Measurements from ENCODE around the gene NGFR.
"Not testable (repeated sequence)": the region's sequence is repeated elsewhere in the genome, so short reads cannot be mapped to it uniquely, and the experiment has no call there.

NGFR gene

DNA sequence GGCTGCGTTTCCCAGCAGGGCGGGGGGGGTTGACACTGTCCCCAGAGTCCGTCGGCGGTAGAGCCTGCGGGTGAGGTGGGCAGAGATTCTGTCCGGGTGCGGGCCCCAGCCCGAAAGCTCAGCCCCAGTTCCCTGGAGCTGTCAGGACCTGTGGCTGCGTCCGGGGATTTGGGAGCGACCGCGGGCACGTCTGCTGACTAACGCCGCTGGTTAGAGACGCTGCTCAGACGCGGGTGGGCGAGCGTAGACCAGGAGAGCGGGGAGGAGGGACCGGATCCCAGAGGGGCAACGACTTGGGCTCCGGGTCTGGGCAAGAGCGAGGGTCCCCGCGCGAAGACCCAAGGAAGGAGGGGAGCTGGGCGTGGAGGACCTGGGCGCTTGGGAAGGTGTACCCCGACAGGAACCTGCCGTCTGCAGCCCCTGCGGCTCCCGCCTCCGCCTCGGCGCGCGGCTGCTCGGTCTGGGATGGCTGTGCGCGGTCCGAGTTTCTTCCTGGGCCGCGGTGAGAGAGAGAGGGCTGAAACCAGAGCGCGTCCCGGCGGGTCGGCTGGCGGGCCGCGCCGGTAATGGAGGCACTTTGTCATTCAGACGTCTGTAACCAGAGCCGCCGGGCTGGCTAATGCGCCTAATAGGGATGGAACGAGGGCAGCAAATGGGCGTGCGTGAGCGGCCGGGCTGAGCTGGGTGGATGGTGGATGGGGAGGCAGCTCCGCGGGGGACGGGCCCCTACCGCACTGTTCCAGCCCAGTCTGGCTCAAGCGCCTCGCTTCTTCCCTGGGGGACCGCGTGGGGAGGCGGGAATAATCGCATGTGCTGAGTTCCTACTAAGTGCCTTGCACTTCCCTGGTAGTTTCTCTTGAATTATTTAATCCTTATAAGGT is 2.3 kb downstream of the NGFR start:
- DNase-seq, result no peak

- no peak for DNase-seq
Measured at GRCh38 chr17:49498029-49498615, 3.0 kb downstream of the NGFR start.

GRCh38 chr17:49501496-49501895 is 6.4 kb downstream of the NGFR start:
- DNase-seq, result no peak

DNA sequence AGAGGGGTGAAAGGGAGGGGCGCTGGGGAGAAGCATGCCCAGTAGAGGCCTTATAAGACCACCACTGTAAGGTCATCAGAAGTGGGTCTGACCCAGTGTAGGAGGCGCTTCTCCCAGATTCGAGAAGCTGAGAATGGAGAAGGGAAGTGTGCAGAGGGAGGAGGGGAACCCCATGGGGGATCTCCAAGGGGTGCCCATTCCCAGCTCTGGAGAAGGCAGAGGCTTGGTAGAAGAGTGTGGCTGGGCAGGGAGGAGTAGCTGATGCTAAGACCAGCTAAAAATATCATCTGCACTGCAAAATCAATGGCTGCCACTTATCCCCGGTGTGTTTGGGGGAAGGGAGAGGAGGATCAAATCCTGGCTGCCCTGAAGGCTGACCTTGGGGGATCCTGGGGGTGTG is 7.2 kb downstream of the NGFR start:
- no peak for DNase-seq

DNA sequence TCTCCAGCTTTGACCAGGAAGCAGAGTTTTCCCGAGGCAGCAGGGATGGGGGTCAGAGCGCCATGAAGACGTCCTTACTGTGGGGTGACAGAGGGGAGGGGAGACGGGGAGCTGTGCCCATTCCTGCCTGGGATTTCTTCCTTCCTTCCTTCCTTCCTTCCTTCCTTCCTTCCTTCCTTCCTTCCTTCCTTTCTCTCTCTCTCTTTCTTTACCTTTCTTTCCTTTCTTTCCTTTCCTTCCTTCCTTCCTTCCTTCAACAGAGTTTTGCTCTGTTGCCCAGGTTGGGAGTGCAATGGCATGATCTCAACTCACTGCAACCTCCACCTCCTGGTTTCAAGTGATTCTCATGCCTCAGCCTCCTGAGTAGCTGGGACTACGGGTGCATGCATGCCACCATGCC is 7.6 kb downstream of the NGFR start:
- DNase-seq, result not testable (repeated sequence)

GRCh38 chr17:49504369-49504768 is 9.3 kb downstream of the NGFR start:
- DNase-seq, result no peak

GRCh38 chr17:49505854-49506253 is 10.8 kb downstream of the NGFR start:
- no peak for DNase-seq

GRCh38 chr17:49506282-49506681 is 11.2 kb downstream of the NGFR start:
- DNase-seq, result no peak

GRCh38 chr17:49508061-49508865 is 13.2 kb downstream of the NGFR start:
- DNase-seq, result peak; percentile 92

DNA sequence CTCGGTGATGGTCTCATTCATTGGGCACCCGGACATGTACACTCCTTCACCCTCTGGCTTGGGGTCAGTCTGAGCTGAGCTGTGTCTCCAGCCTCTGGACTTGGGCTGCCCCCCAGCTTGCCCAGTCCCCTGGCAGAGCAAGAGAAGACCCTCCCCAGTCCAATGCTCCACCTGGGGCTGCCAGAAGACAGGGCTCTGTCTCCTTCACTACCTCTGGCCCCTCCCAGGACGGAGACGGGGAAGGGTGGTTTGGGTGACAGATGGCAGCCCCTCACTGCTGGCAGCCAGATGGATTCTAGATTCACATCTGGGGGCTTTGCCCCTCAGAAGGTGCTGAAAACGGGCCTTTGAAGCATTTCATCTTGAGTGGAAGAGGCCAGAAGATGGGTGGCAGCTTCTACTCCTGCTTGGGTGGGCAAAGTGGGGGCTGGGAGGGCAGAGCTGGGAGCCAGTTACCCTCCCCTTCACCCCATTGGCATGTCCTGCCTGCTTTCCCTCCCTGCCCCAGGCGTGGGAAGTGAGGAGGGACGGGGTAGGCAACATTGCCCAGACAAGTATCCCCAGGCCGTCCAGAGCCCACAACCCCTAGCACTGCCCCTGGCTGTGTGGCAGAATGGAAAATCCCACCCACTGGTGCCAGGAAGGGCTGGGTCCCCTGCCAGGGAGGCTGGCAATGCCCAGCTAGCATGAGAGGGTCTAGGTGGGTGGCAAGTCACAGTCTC is 13.9 kb downstream of the NGFR start:
- DNase-seq, result no peak

DNA sequence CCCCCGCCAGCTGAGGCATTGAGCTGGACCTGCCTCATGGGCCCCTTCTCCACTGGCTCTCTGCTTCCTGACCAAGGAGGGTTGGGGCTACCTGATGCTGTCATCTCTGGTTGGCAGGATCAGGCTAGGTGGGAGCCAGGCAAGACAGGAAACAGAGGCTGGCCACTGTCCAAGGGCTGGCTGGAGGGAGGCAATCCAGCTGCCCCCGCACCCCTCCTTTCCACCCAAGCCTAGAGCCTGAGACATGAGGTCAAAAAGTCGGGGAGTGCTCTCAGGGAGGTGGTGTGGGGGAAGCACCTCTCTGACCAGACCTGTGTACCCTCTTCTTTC is 14.5 kb downstream of the NGFR start:
- peak; percentile 36 for DNase-seq

DNA sequence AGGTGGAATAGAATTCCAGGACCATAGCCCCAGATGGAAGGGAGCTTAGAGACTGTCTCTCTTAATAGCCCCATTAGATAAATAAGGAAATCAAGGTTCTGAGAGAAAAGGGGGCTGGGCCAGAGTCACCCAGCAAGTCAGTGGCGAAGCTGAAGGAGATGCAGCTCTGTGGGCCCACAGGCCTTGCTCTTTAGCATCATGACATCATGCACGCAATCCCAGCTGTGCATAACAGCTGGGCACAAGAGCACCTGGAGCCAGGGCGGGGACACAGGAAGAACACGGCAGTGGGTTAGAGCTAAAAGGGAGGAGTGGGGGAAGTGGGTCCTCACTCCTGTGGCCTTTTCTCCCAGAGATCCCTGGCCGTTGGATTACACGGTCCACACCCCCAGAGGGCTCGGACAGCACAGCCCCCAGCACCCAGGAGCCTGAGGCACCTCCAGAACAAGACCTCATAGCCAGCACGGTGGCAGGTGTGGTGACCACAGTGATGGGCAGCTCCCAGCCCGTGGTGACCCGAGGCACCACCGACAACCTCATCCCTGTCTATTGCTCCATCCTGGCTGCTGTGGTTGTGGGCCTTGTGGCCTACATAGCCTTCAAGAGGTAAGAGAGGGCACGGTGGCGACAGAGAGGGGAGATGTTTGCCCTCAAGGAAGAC is 15.1 kb downstream of the NGFR start:
- DNase-seq, result no peak

DNA sequence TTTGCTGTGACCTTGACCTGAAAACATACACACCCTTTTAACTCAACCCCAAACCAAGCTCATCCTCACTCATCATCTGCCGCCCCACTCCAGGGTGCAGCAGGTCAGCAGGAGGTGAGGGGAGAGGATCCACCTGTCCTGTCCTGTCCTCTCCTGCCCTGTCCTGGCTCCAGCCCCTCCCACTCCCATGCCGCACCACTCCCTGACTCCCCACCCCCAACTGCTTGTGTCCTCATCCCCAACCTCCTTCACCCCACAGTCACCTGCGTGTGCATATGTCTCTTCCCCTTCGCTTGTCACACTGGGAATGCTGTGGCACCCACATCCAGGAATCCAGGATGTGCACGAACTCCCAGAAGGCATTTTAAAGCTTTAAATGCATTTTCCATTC is 15.6 kb downstream of the NGFR start:
- no peak for DNase-seq

- DNase-seq, result no peak
Measured at GRCh38 chr17:49511810-49512209, 16.7 kb downstream of the NGFR start.

DNA sequence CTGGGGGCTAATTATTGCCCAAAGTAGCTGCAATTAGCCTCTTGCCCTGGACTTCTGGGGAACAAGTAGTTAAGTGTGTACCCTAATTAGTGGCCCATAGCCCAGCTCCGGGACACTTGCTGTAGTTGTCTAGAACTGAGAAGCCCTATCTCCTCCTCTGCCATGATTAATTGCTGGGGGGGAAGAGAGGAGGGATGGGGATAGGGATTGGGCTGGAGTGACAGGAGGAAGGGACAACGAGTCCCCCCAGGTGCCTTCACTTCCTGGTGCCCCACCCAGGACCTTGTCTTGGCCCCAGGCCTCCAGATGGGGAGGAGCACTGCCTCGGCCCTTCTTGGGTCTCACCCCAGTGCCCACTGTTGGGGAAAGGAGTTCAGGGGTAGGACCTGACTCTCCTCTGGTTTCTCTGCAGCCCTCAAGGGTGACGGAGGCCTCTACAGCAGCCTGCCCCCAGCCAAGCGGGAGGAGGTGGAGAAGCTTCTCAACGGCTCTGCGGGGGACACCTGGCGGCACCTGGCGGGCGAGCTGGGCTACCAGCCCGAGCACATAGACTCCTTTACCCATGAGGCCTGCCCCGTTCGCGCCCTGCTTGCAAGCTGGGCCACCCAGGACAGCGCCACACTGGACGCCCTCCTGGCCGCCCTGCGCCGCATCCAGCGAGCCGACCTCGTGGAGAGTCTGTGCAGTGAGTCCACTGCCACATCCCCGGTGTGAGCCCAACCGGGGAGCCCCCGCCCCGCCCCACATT is 17.4 kb downstream of the NGFR start:
- DNase-seq, result no peak

DNA sequence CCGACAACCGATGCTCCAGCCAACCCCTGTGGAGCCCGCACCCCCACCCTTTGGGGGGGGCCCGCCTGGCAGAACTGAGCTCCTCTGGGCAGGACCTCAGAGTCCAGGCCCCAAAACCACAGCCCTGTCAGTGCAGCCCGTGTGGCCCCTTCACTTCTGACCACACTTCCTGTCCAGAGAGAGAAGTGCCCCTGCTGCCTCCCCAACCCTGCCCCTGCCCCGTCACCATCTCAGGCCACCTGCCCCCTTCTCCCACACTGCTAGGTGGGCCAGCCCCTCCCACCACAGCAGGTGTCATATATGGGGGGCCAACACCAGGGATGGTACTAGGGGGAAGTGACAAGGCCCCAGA is 17.9 kb downstream of the NGFR start:
- no peak for DNase-seq

GRCh38 chr17:49513641-49514040 is 18.5 kb downstream of the NGFR start:
- DNase-seq, result no peak

- no peak for DNase-seq
Measured at GRCh38 chr17:49514071-49514721, 19.1 kb downstream of the NGFR start.

- DNase-seq, result peak; percentile 94
Measured at GRCh38 chr17:49515196-49515770, 20.2 kb downstream of the NGFR start.

DNA sequence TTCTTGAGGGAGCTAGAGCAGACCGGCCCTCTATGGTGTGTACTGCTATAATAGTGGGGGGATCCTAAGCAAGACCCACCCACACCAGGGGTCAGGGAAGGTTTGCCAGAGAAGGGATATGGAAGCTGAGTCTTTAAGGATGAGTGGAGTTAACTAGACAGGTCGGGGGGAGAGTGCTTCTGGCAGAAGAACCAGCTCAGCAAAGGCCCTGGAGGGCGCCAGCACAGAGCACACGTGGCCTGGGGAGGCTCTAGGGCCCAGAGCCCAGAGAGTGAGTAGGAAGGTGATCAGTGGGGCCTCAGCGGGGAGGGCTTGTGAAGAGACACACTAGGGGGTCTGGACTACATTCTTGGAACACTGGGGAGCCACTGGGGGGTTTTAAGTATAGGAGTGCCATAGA is 21.1 kb downstream of the NGFR start:
- no peak for DNase-seq

Measured in NCI-H226 (cell line).